Panc1 (cell line): Measurements from ENCODE around the gene BARHL1. TPM values are rescaled to one million over a fixed set of nuclear protein-coding genes. Genes with fewer than 3 reads are reported as not detected.

Experiments used
- ATAC-seq: fragments of 200-7000 bp; cut with Tn5 transposase; 2 replicates; pipeline ENCODE4 v1.9.1; 2020; ENCODE audit warnings: mild to moderate bottlenecking, moderate library complexity
- BruUV-seq: library from RNA; stranded (reverse); fragments of 400-500 nt; replicated peaks from 2 replicates; lab custom pipeline; 2021; lab: Mats Ljungman, UMichigan
- CTCF ChIA-PET: fragments of 300-600 bp; sonication (Branson Sonifier 250); formaldehyde crosslinking; loops from one replicate; lab custom pipeline; 2022; ENCODE audit warnings: antibody characterized with exemption; lab: Charles Lee
- POLR2A ChIA-PET: fragments of 300-600 bp; sonication (Branson Sonifier 250); formaldehyde crosslinking; loops from one replicate; lab custom pipeline; 2022; ENCODE audit warnings: antibody characterized with exemption; lab: Charles Lee
- DNase-seq: peaks from one replicate; pipeline ENCODE4 v3.0.0-alpha.2; 2010; ENCODE audit warnings: low read depth, low spot score
- H3K27ac ChIP-seq: 2 replicates; pipeline ENCODE4 v1.5.1; 2011; ENCODE audit warnings: mild to moderate bottlenecking, low read length, inconsistent platforms
- H3K27me3 ChIP-seq: fragments of 200-500 bp; sonication (Bioruptor generic); 2 replicates; pipeline ENCODE4 v1.6.0; 2014; ENCODE audit warnings: low read length, inconsistent platforms; ENCODE audit not compliant: control insufficient read depth, insufficient read depth
- H3K36me3 ChIP-seq: fragments of 200-500 bp; sonication (Bioruptor generic); 2 replicates; pipeline ENCODE4 v1.5.1; 2014; ENCODE audit warnings: inconsistent platforms, mild to moderate bottlenecking, low read length, moderate library complexity; ENCODE audit not compliant: control insufficient read depth, insufficient read depth
- H3K4me1 ChIP-seq: 2 replicates; pipeline ENCODE4 v1.5.1; 2011; ENCODE audit warnings: inconsistent platforms, mild to moderate bottlenecking, low read length, moderate library complexity; ENCODE audit not compliant: control insufficient read depth, insufficient read depth
- H3K4me3 ChIP-seq, 2 experiments: 2 replicates each; pipeline ENCODE4 v1.5.1; 2011 to 2012; ENCODE audit warnings: low read depth in 2 of 2, low read length in 2 of 2, mild to moderate bottlenecking in 2 of 2, inconsistent platforms in 1 of 2, moderate library complexity in 1 of 2
- H3K9me3 ChIP-seq: fragments of 200-500 bp; sonication (Bioruptor generic); 2 replicates; pipeline ENCODE4 v1.5.1; 2014; ENCODE audit warnings: low read depth, mild to moderate bottlenecking, inconsistent platforms, low read length, moderate library complexity; ENCODE audit not compliant: control insufficient read depth, insufficient read depth
- POLR2AphosphoS5 ChIP-seq: IDR thresholded peaks from 2 replicates; pipeline ENCODE4 v1.6.1; 2012; ENCODE audit warnings: mild to moderate bottlenecking, low read depth, low read length, moderate library complexity
- SIN3A ChIP-seq: IDR thresholded peaks from 2 replicates; pipeline ENCODE4 v1.6.1; 2012; ENCODE audit warnings: low read depth, mild to moderate bottlenecking, low read length, moderate library complexity, borderline replicate concordance; ENCODE audit not compliant: insufficient read depth
- TCF7L2 ChIP-seq: IDR thresholded peaks from 2 replicates; pipeline ENCODE4 v1.6.1; 2011; ENCODE audit warnings: mild to moderate bottlenecking, low read depth, low read length, inconsistent platforms
- in situ Hi-C: cut with HindIII; loops from 2 replicates; pipeline ENCODE4 v1.10.0; 2016; ENCODE audit warnings: low sequenced_read_pairs, low pct_unique_long_range_greater_than_20kb
- intact Hi-C: fragments of 100-400 bp; cut with micrococcal nuclease; formaldehyde crosslinking; loops from one replicate; pipeline ENCODE4 v1.10.0; 2022; ENCODE audit not compliant: unreplicated experiment
- total RNA-seq: library from RNA; stranded (reverse); gene quantifications from one replicate; pipeline ENCODE4 v1.2.1, GENCODE V29; 2021; ENCODE audit not compliant: unreplicated experiment
- TF ChIP-seq, protein P1 (sequence below): fragments of 450-650 bp; IDR thresholded peaks from 2 replicates; pipeline ENCODE4 v1.5.1; 2017; ENCODE audit warnings: mild to moderate bottlenecking
- TF ChIP-seq, protein P2 (sequence below), 2 experiments: IDR thresholded peaks; 2 replicates each; pipeline ENCODE4 v1.6.1; 2011 to 2012; ENCODE audit warnings: low read depth in 2 of 2, control low read depth in 1 of 2, low read length in 1 of 2, mild to moderate bottlenecking in 1 of 2, moderate library complexity in 1 of 2; ENCODE audit not compliant: insufficient read depth in 1 of 2

The BARHL1 gene
- total RNA-seq, 1 experiment from 2014 or later = not detected

DNA sequence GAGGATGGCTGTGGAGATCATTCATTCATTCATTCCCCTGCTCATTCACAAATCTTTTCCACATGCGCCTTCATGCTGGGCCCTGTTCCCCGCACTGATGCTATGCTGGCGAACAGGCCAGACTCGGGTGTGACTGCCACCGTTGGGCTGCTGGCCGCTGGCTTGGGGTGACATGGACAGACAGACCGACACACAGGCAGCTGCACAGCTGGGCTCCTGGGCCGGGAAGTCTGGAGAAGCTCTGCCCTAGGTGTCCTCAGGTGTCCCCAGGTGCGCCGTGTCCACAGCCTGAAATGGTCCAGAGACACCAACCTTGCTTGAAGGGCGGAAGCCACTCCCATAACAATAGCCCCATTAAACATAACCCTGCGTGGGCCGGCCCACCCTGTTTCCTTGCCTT, 35.0 kb upstream of the BARHL1 start:
- ChIA-PET CTCF (interaction anchor here (0.6 kb wide), 1 partner anchor 22 kb away, joined by 4 read pairs; no protein-coding TSS in a partner anchor), POLR2A (no interaction called here)
- no peak for ATAC-seq
- H3K27ac ChIP-seq = no peak overlapping the region
- no TSS peak for BruUV-seq
- in situ Hi-C loops (no loop called here), intact Hi-C loops (no loop called here)
- no peaks in the 10 kb centered on the region for H3K36me3 ChIP-seq
- no peaks in the 10 kb centered on the region for H3K27me3 ChIP-seq
- TF ChIP-seq POLR2AphosphoS5 (no peak), TCF7L2 (no peak), SIN3A (no peak)
- TF ChIP-seq, protein P1, sequence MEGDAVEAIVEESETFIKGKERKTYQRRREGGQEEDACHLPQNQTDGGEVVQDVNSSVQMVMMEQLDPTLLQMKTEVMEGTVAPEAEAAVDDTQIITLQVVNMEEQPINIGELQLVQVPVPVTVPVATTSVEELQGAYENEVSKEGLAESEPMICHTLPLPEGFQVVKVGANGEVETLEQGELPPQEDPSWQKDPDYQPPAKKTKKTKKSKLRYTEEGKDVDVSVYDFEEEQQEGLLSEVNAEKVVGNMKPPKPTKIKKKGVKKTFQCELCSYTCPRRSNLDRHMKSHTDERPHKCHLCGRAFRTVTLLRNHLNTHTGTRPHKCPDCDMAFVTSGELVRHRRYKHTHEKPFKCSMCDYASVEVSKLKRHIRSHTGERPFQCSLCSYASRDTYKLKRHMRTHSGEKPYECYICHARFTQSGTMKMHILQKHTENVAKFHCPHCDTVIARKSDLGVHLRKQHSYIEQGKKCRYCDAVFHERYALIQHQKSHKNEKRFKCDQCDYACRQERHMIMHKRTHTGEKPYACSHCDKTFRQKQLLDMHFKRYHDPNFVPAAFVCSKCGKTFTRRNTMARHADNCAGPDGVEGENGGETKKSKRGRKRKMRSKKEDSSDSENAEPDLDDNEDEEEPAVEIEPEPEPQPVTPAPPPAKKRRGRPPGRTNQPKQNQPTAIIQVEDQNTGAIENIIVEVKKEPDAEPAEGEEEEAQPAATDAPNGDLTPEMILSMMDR = no peak
- TF ChIP-seq, protein P2, sequence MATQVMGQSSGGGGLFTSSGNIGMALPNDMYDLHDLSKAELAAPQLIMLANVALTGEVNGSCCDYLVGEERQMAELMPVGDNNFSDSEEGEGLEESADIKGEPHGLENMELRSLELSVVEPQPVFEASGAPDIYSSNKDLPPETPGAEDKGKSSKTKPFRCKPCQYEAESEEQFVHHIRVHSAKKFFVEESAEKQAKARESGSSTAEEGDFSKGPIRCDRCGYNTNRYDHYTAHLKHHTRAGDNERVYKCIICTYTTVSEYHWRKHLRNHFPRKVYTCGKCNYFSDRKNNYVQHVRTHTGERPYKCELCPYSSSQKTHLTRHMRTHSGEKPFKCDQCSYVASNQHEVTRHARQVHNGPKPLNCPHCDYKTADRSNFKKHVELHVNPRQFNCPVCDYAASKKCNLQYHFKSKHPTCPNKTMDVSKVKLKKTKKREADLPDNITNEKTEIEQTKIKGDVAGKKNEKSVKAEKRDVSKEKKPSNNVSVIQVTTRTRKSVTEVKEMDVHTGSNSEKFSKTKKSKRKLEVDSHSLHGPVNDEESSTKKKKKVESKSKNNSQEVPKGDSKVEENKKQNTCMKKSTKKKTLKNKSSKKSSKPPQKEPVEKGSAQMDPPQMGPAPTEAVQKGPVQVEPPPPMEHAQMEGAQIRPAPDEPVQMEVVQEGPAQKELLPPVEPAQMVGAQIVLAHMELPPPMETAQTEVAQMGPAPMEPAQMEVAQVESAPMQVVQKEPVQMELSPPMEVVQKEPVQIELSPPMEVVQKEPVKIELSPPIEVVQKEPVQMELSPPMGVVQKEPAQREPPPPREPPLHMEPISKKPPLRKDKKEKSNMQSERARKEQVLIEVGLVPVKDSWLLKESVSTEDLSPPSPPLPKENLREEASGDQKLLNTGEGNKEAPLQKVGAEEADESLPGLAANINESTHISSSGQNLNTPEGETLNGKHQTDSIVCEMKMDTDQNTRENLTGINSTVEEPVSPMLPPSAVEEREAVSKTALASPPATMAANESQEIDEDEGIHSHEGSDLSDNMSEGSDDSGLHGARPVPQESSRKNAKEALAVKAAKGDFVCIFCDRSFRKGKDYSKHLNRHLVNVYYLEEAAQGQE (IDR thresholded peaks at IDR 0.05; ENCODE audit: insufficient read depth in 1 of 2, low read depth in 2 of 2, low read length in 1 of 2) = no peak
- H3K4me3 ChIP-seq = no peak overlapping the region
- DNase-seq = no peak
- no peaks in the 10 kb centered on the region for H3K9me3 ChIP-seq
- no peaks in the 10 kb centered on the region for H3K4me1 ChIP-seq

DNA sequence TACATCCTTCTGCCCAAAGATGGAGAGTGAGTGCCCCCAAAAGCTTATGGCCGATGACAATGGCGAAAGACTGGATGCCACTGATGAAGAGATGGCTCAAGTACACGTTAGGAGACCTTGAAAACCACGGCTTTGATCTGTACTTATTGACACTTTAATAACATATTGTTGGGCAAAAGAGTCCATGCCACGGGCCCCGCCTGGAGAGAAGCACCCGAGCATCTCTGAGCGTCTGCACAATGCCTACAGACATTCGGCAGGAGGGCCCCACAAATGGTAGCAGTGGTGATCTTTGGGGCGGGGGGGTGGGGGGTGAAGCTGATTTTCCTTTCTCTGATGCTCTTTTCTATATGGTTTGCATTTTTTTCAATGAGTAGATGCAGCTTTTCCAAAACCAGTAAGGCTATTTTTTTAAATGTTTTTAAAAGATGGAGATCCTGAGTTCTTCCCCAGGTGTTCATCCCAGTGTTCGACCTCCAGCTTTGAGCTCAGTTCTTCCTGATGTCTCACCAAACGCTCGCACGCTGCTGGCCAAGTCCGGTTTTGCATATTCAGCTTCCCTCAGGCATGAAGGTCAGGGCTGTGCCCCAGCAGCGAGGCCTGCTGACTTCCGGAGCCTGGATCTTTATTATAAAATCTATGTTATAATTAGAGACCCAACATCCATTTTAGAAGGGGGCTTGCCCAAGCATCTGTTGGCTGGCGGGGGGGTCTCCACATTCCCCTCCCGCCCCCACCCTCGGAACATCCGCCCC, 34.3 kb upstream of the BARHL1 start:
- H3K4me3 ChIP-seq = no peak overlapping the region
- in situ Hi-C loops = no loop called here
- no peaks in the 10 kb centered on the region for H3K36me3 ChIP-seq
- intact Hi-C loops = no loop called here
- ChIA-PET POLR2A (no interaction called here), CTCF (no interaction called here)
- H3K9me3 ChIP-seq = no peaks in the 10 kb centered on the region
- TF ChIP-seq TCF7L2 (no peak), POLR2AphosphoS5 (no peak)
- TF ChIP-seq, protein P1 = no peak
- ATAC-seq (no peak), DNase-seq (no peak)
- no TSS peak for BruUV-seq
- no peaks in the 10 kb centered on the region for H3K27me3 ChIP-seq
- no peak overlapping the region for H3K27ac ChIP-seq
- H3K4me1 ChIP-seq = no peaks in the 10 kb centered on the region
